IMR-90 (cell line): ENCODE results near the gene LPO. TPM values are rescaled to one million over a fixed set of nuclear protein-coding genes. Genes with fewer than 3 reads are reported as not detected.
A peak's percentile ranks its signal among the peaks of the same experiment; 100 is the strongest.

Experiments used
- ATAC-seq: fragments of 200-7000 bp; cut with Tn5 transposase; 2 replicates; pipeline ENCODE4 v1.9.1; 2020; ENCODE audit warnings: low read depth, mild to moderate bottlenecking, moderate library complexity
- BruUV-seq: library from RNA; stranded (reverse); fragments of 400-500 nt; replicated peaks from 2 replicates; lab custom pipeline; 2021; lab: Mats Ljungman, UMichigan
- CTCF ChIA-PET: fragments of 300-600 bp; formaldehyde crosslinking; extraction: SDS; loops from one replicate; lab custom pipeline; 2021; ENCODE audit warnings: antibody characterized with exemption; lab: Yijun Ruan, JAX
- POLR2A ChIA-PET: fragments of 300-600 bp; sonication (Branson Sonifier 250); formaldehyde crosslinking; loops from one replicate; lab custom pipeline; 2022; ENCODE audit warnings: antibody characterized with exemption; ENCODE audit not compliant: unreplicated experiment; lab: Charles Lee
- DNase-seq: peaks from one replicate; pipeline ENCODE4 v3.0.0; 2013
- H2AFZ ChIP-seq: replicated peaks from 2 replicates; pipeline ENCODE3; 2013; ENCODE audit warnings: low read length, mild to moderate bottlenecking; ENCODE audit not compliant: poor library complexity
- H2AK5ac ChIP-seq: 2 replicates; pipeline ENCODE4 v1.6.1; 2013; ENCODE audit warnings: low read depth, low read length, inconsistent platforms
- H2AK9ac ChIP-seq: replicated peaks from 2 replicates; pipeline ENCODE3; 2013; ENCODE audit warnings: mild to moderate bottlenecking, low read depth, low read length, moderate library complexity; ENCODE audit not compliant: poor library complexity
- H2BK120ac ChIP-seq: 2 replicates; pipeline ENCODE4 v1.6.1; 2013; ENCODE audit warnings: low read depth, low read length, inconsistent platforms
- H2BK15ac ChIP-seq: 3 replicates; pipeline ENCODE4 v1.6.1; 2013; ENCODE audit warnings: low read depth, low read length, inconsistent platforms
- H2BK20ac ChIP-seq: 2 replicates; pipeline ENCODE4 v1.6.1; 2013; ENCODE audit warnings: low read depth, mild to moderate bottlenecking, inconsistent platforms, low read length, moderate library complexity
- H2BK5ac ChIP-seq: 2 replicates; pipeline ENCODE4 v1.6.1; 2013; ENCODE audit warnings: mild to moderate bottlenecking, low read depth, low read length, inconsistent platforms; ENCODE audit not compliant: poor library complexity, severe bottlenecking
- H3K14ac ChIP-seq: replicated peaks from 2 replicates; pipeline ENCODE4 v1.6.1; 2013; ENCODE audit warnings: low read depth, low read length, inconsistent platforms
- H3K18ac ChIP-seq: 2 replicates; pipeline ENCODE4 v1.6.1; 2013; ENCODE audit warnings: low read depth, low read length, control low read depth
- H3K23ac ChIP-seq: 2 replicates; pipeline ENCODE4 v1.6.1; 2013; ENCODE audit warnings: low read depth, low read length, inconsistent platforms
- H3K27ac ChIP-seq: 2 replicates; pipeline ENCODE4 v1.5.1; 2013; ENCODE audit warnings: mild to moderate bottlenecking, control low read depth, low read length; ENCODE audit not compliant: insufficient read depth
- H3K27me3 ChIP-seq: 2 replicates; pipeline ENCODE4 v1.6.1; 2013; ENCODE audit warnings: low read length; ENCODE audit not compliant: control insufficient read depth, insufficient read depth
- H3K36me3 ChIP-seq: 2 replicates; pipeline ENCODE4 v1.6.1; 2013; ENCODE audit warnings: low read length, mixed read lengths; ENCODE audit not compliant: control insufficient read depth, insufficient read depth
- H3K4ac ChIP-seq: 2 replicates; pipeline ENCODE4 v1.6.1; 2013; ENCODE audit warnings: low read depth, low read length, inconsistent platforms
- H3K4me1 ChIP-seq: 2 replicates; pipeline ENCODE4 v1.6.1; 2013; ENCODE audit warnings: low read length, mixed read lengths; ENCODE audit not compliant: control insufficient read depth, insufficient read depth
- H3K4me2 ChIP-seq: 2 replicates; pipeline ENCODE4 v1.6.1; 2013; ENCODE audit warnings: low read depth, mild to moderate bottlenecking, control low read depth, low read length, moderate library complexity
- H3K4me3 ChIP-seq: 2 replicates; pipeline ENCODE4 v1.5.1; 2013; ENCODE audit warnings: low read depth, mild to moderate bottlenecking, control low read depth, low read length, moderate library complexity; ENCODE audit not compliant: insufficient read depth
- H3K56ac ChIP-seq: 2 replicates; pipeline ENCODE4 v1.6.1; 2013; ENCODE audit warnings: low read length, inconsistent platforms; ENCODE audit not compliant: insufficient read depth; ENCODE audit errors: extremely low read depth
- H3K79me1 ChIP-seq, 2 experiments: 2 replicates each; pipeline ENCODE4 v1.6.1; 2013; ENCODE audit warnings: low read length in 2 of 2, inconsistent platforms in 1 of 2, low read depth in 1 of 2
- H3K9ac ChIP-seq: 2 replicates; pipeline ENCODE4 v1.6.1; 2013; ENCODE audit warnings: low read depth, low read length, control low read depth
- H3K9me1 ChIP-seq: 2 replicates; pipeline ENCODE4 v1.6.1; 2013; ENCODE audit warnings: low read length, inconsistent platforms; ENCODE audit not compliant: insufficient read depth
- H3K9me3 ChIP-seq: 2 replicates; pipeline ENCODE4 v1.6.1; 2013; ENCODE audit warnings: low read length; ENCODE audit not compliant: control insufficient read depth, insufficient read depth
- H4K20me1 ChIP-seq: 2 replicates; pipeline ENCODE4 v1.6.1; 2013; ENCODE audit warnings: low read length, inconsistent platforms; ENCODE audit not compliant: insufficient read depth
- H4K5ac ChIP-seq: 2 replicates; pipeline ENCODE4 v1.6.1; 2013; ENCODE audit warnings: mild to moderate bottlenecking, low read depth, low read length, control low read depth
- H4K8ac ChIP-seq, 2 experiments: 2 replicates each; pipeline ENCODE4 v1.6.1; 2013; ENCODE audit warnings: low read depth in 2 of 2, low read length in 2 of 2, control low read depth in 1 of 2, inconsistent platforms in 1 of 2
- H4K91ac ChIP-seq: 2 replicates; pipeline ENCODE4 v1.6.1; 2013; ENCODE audit warnings: low read depth, low read length, inconsistent platforms; ENCODE audit not compliant: insufficient read depth
- CEBPB ChIP-seq: IDR thresholded peaks from 2 replicates; pipeline ENCODE4 v1.6.1; 2012; ENCODE audit warnings: low read depth, low read length, improper control_type of control experiment
- MAFK ChIP-seq: IDR thresholded peaks from 2 replicates; pipeline ENCODE4 v1.6.1; 2012; ENCODE audit warnings: low read depth, low read length, improper control_type of control experiment
- MXI1 ChIP-seq: IDR thresholded peaks from 2 replicates; pipeline ENCODE4 v1.6.1; 2012; ENCODE audit warnings: low read depth, mild to moderate bottlenecking, low read length, moderate library complexity, borderline replicate concordance
- NFE2L2 ChIP-seq: fragments of 150-350 bp; IDR thresholded peaks from 2 replicates; pipeline ENCODE4 v1.6.1; 2016; ENCODE audit warnings: low read depth, mild to moderate bottlenecking, low read length
- RAD21 ChIP-seq: IDR thresholded peaks from 2 replicates; pipeline ENCODE4 v1.6.1; 2012; ENCODE audit warnings: low read length, improper control_type of control experiment
- RCOR1 ChIP-seq: IDR thresholded peaks from 2 replicates; pipeline ENCODE4 v1.6.1; 2012; ENCODE audit warnings: mild to moderate bottlenecking, low read length, improper control_type of control experiment; ENCODE audit not compliant: insufficient replicate concordance
- USF2 ChIP-seq: fragments of 150-350 bp; IDR thresholded peaks from 2 replicates; pipeline ENCODE4 v1.6.1; 2017; ENCODE audit warnings: mild to moderate bottlenecking, antibody characterized with exemption, low read length, low read depth
- WGBS, 2 experiments: methylation state at CpG; one replicate each; pipeline versions ENCODE4 v1.1.5 to v1.1.7; 2013; ENCODE audit warnings: missing lambda C conversion rate in 2 of 2; ENCODE audit not compliant: insufficient read length in 1 of 2; ENCODE audit errors: extremely low coverage in 2 of 2; 5-methylcytosine and 5-hydroxymethylcytosine counted together
- dilution Hi-C: fragments of 300-500 bp; cut with HindIII; formaldehyde crosslinking; loops from one replicate; pipeline ENCODE4 v1.14.3; 2018; ENCODE audit warnings: low sequenced_read_pairs; ENCODE audit not compliant: unreplicated experiment
- in situ Hi-C: fragments of 300-500 bp; cut with MboI; formaldehyde crosslinking; loops from 3 replicates; pipeline ENCODE4 v1.14.3; 2019; ENCODE audit warnings: low sequenced_read_pairs, inconsistent platforms, mixed read lengths
- intact Hi-C: fragments of 100-400 bp; cut with micrococcal nuclease; formaldehyde crosslinking; loops from 2 replicates; pipeline ENCODE4 v1.10.0; 2022
- polyA plus RNA-seq, 3 experiments: library from polyadenylated mRNA; depleted of rRNA; stranded (reverse); fragments of >200 nt; gene quantifications; 2 replicates each; pipeline ENCODE4 v1.2.3, GENCODE V29; 2012; ENCODE audit warnings: low replicate concordance in 1 of 3
- total RNA-seq: library from RNA; depleted of rRNA; stranded (reverse); fragments of >200 nt; gene quantifications from 2 replicates; pipeline ENCODE4 v1.2.3, GENCODE V29; 2012

The LPO gene
- total and polyA plus RNA-seq, 2 of the 4 experiments (the other 2 are of a cell fraction) = not detected

- 58% methylated on average over 2 of the region's 14 CpGs; no CpG with 5 or more reads in 1 of the 2 experiments for WGBS, 2 experiments
- no peak overlapping the region for H4K5ac ChIP-seq
- no peaks in the 10 kb centered on the region for H3K79me1 ChIP-seq
- no peaks in the 10 kb centered on the region for H3K36me3 ChIP-seq
- no peak overlapping the region for H3K56ac ChIP-seq
- H2AK5ac ChIP-seq = no peak overlapping the region
- ATAC-seq = no peak
- H3K27me3 ChIP-seq = peaks cover 7% of the 10 kb centered on the region; the same call in 1 of the 2 replicates
- no peak overlapping the region for H3K4me2 ChIP-seq
- no peaks in the 10 kb centered on the region; the same call in 1 of the 2 replicates for H4K20me1 ChIP-seq
- no peak for TF ChIP-seq MAFK
- no peak for TF ChIP-seq RAD21
- no peak for TF ChIP-seq CEBPB
- TF ChIP-seq RCOR1 = no peak
- TF ChIP-seq USF2 = no peak
- no peak for TF ChIP-seq MXI1
- TF ChIP-seq NFE2L2 = no peak
- dilution Hi-C loops = no loop called here
- peak overlapping the region; percentile 78 for H2AFZ ChIP-seq
- no peaks in the 10 kb centered on the region for H3K9me3 ChIP-seq
- no peak overlapping the region for H3K4me3 ChIP-seq
- DNase-seq = no peak
- H3K14ac ChIP-seq = no peak overlapping the region
- H2BK5ac ChIP-seq = no peak overlapping the region
- no TSS peak for BruUV-seq
- no peak overlapping the region for H3K4ac ChIP-seq
- no peaks in the 10 kb centered on the region for H3K9me1 ChIP-seq
- in situ Hi-C loops = no loop called here
- H3K4me1 ChIP-seq = no peaks in the 10 kb centered on the region
- POLR2A ChIA-PET = no interaction called here
- no peak overlapping the region for H3K27ac ChIP-seq
- H2BK20ac ChIP-seq = no peak overlapping the region
- no peak overlapping the region for H4K91ac ChIP-seq
- CTCF ChIA-PET = interaction anchor here (0.5 to 1.3 kb wide), 2 partner anchors 113 to 179 kb away, joined by 3 to 5 read pairs; partner anchors contain the start of gene RNF43
- H3K9ac ChIP-seq = no peak overlapping the region
- intact Hi-C loops = loop anchor here (2.0 kb wide), 1 partner anchor 142 kb away; no protein-coding TSS in a partner anchor
- H2BK120ac ChIP-seq = no peak overlapping the region
- H4K8ac ChIP-seq = no peak overlapping the region
- H2AK9ac ChIP-seq = no peak overlapping the region
- no peak overlapping the region for H2BK15ac ChIP-seq
- no peak overlapping the region for H3K18ac ChIP-seq
- no peak overlapping the region for H3K23ac ChIP-seq
These were observed 66.5 kb downstream of the LPO start for GRCh38 chr17:58304750-58305486.
